ENCODE data around the gene INF2. TPM values are rescaled to one million over a fixed set of nuclear protein-coding genes. Genes with fewer than 3 reads are reported as not detected.

Gene INF2
- total RNA-seq, 1 donor from 2014 or later, result 126 TPM

GRCh38 chr14:104732355-104732804, 43.0 kb downstream of the INF2 start:
- H4K20me1 ChIP-seq (ENCODE audit: insufficient read depth, low read length), result no peaks in the 10 kb centered on the region
- no peaks in the 10 kb centered on the region for H3K4me1 Mint-ChIP-seq (ENCODE audit: low read depth, unreplicated experiment)
- no peak overlapping the region for H3K27ac ChIP-seq (ENCODE audit: low read depth, low read length)
- no peak overlapping the region for H2AFZ ChIP-seq (ENCODE audit: low read depth, low read length)
- no peak overlapping the region for H3K4me3 ChIP-seq (ENCODE audit: insufficient read depth, low read depth, low read length)
- H3K36me3 ChIP-seq (ENCODE audit: insufficient read depth, low read length), result no peaks in the 10 kb centered on the region
- no peak overlapping the region for H3K9ac ChIP-seq (ENCODE audit: low read length)
- no peaks in the 10 kb centered on the region for H3K79me2 ChIP-seq (ENCODE audit: insufficient read depth, low read length)
- no peaks in the 10 kb centered on the region for H3K9me3 ChIP-seq (ENCODE audit: insufficient read depth, low read depth, low read length)
- TF ChIP-seq CTCF (IDR thresholded peaks at IDR 0.05; ENCODE audit: insufficient read depth, low read depth, low read length) (no peak), EZH2 (IDR thresholded peaks at IDR 0.05; ENCODE audit: insufficient read depth, low read length) (no peak)
- H3K27ac Mint-ChIP-seq (ENCODE audit: unreplicated experiment), result no peak overlapping the region
- no peak overlapping the region for H3K4me2 ChIP-seq (ENCODE audit: low read length)
- H3K9me3 Mint-ChIP-seq (ENCODE audit: unreplicated experiment), result no peaks in the 10 kb centered on the region
- DNase-seq (ENCODE audit: low read depth) (no peak), FAIRE-seq (no peak)
- no peaks in the 10 kb centered on the region for H3K36me3 Mint-ChIP-seq (ENCODE audit: low read depth, unreplicated experiment)
- H3K27me3 ChIP-seq (ENCODE audit: insufficient read depth, low read length), result no peaks in the 10 kb centered on the region
- H3K4me1 ChIP-seq (ENCODE audit: insufficient read depth, low read length), result peaks cover 8% of the 10 kb centered on the region
- H3K4me3 Mint-ChIP-seq (ENCODE audit: unreplicated experiment), result no peak overlapping the region
- H3K27me3 Mint-ChIP-seq (ENCODE audit: low read depth, unreplicated experiment), result peaks cover 17% of the 10 kb centered on the region

- Histone ChIP-seq H3K4me3 (ENCODE audit: insufficient read depth, low read depth, low read length) (no peak overlapping the region), H3K27ac (ENCODE audit: low read depth, low read length) (no peak overlapping the region), H3K4me1 (ENCODE audit: insufficient read depth, low read length) (peaks cover 8% of the 10 kb centered on the region), H3K36me3 (ENCODE audit: insufficient read depth, low read length) (no peaks in the 10 kb centered on the region), H3K9me3 (ENCODE audit: insufficient read depth, low read depth, low read length) (no peaks in the 10 kb centered on the region), H3K4me2 (ENCODE audit: low read length) (no peak overlapping the region), H3K9ac (ENCODE audit: low read length) (no peak overlapping the region), H3K27me3 (ENCODE audit: insufficient read depth, low read length) (no peaks in the 10 kb centered on the region), H3K79me2 (ENCODE audit: insufficient read depth, low read length) (no peaks in the 10 kb centered on the region), H2AFZ (ENCODE audit: low read depth, low read length) (no peak overlapping the region), H4K20me1 (ENCODE audit: insufficient read depth, low read length) (no peaks in the 10 kb centered on the region)
- H3K4me3 Mint-ChIP-seq (ENCODE audit: unreplicated experiment), result no peak overlapping the region
- H3K27ac Mint-ChIP-seq (ENCODE audit: unreplicated experiment), result no peak overlapping the region
- no peak for DNase-seq (ENCODE audit: low read depth)
- TF ChIP-seq EZH2 (IDR thresholded peaks at IDR 0.05; ENCODE audit: insufficient read depth, low read length) (no peak), CTCF (IDR thresholded peaks at IDR 0.05; ENCODE audit: insufficient read depth, low read depth, low read length) (no peak)
- FAIRE-seq, result no peak
- peaks cover 11% of the 10 kb centered on the region for H3K27me3 Mint-ChIP-seq (ENCODE audit: low read depth, unreplicated experiment)
- H3K36me3 Mint-ChIP-seq (ENCODE audit: low read depth, unreplicated experiment), result no peaks in the 10 kb centered on the region
- H3K9me3 Mint-ChIP-seq (ENCODE audit: unreplicated experiment), result no peaks in the 10 kb centered on the region
- H3K4me1 Mint-ChIP-seq (ENCODE audit: low read depth, unreplicated experiment), result no peaks in the 10 kb centered on the region
Measured at GRCh38 chr14:104732931-104733681, 43.7 kb downstream of the INF2 start.

GRCh38 chr14:104734051-104734587, 44.7 kb downstream of the INF2 start:
- TF ChIP-seq EZH2 (IDR thresholded peaks at IDR 0.05; ENCODE audit: insufficient read depth, low read length), result no peak
- TF ChIP-seq CTCF (IDR thresholded peaks at IDR 0.05; ENCODE audit: insufficient read depth, low read depth, low read length), result no peak
- H3K9ac ChIP-seq (ENCODE audit: low read length), result no peak overlapping the region
- H3K27me3 Mint-ChIP-seq (ENCODE audit: low read depth, unreplicated experiment), result peaks cover 8% of the 10 kb centered on the region
- no peaks in the 10 kb centered on the region for H3K36me3 ChIP-seq (ENCODE audit: insufficient read depth, low read length)
- H3K4me1 ChIP-seq (ENCODE audit: insufficient read depth, low read length), result peaks cover 8% of the 10 kb centered on the region
- no peak overlapping the region for H2AFZ ChIP-seq (ENCODE audit: low read depth, low read length)
- no peaks in the 10 kb centered on the region for H3K4me1 Mint-ChIP-seq (ENCODE audit: low read depth, unreplicated experiment)
- H3K27me3 ChIP-seq (ENCODE audit: insufficient read depth, low read length), result no peaks in the 10 kb centered on the region
- FAIRE-seq (no peak), DNase-seq (ENCODE audit: low read depth) (no peak)
- no peak overlapping the region for H3K4me3 ChIP-seq (ENCODE audit: insufficient read depth, low read depth, low read length)
- no peak overlapping the region for H3K27ac ChIP-seq (ENCODE audit: low read depth, low read length)
- H3K27ac Mint-ChIP-seq (ENCODE audit: unreplicated experiment), result no peak overlapping the region
- H3K79me2 ChIP-seq (ENCODE audit: insufficient read depth, low read length), result no peaks in the 10 kb centered on the region
- no peaks in the 10 kb centered on the region for H3K9me3 Mint-ChIP-seq (ENCODE audit: unreplicated experiment)
- H4K20me1 ChIP-seq (ENCODE audit: insufficient read depth, low read length), result no peaks in the 10 kb centered on the region
- H3K4me3 Mint-ChIP-seq (ENCODE audit: unreplicated experiment), result no peak overlapping the region
- H3K9me3 ChIP-seq (ENCODE audit: insufficient read depth, low read depth, low read length), result no peaks in the 10 kb centered on the region
- H3K4me2 ChIP-seq (ENCODE audit: low read length), result no peak overlapping the region
- no peaks in the 10 kb centered on the region for H3K36me3 Mint-ChIP-seq (ENCODE audit: low read depth, unreplicated experiment)
